Globus pallidus (tissue), 1 donor: ENCODE results near the gene HLA-DQB1.
"Not testable (repeated sequence)": the region's sequence is repeated elsewhere in the genome, so short reads cannot be mapped to it uniquely, and the experiment has no call there.

Experiments used
- DNase-seq: peaks from one replicate; pipeline ENCODE4 v3.0.0-alpha.2; 2015; ENCODE audit warnings: low spot score

Gene HLA-DQB1

GRCh38 chr6:32662099-32662498 is 4.4 kb downstream of the HLA-DQB1 start:
- DNase-seq, result no peak

- no peak for DNase-seq
Measured at GRCh38 chr6:32659856-32660595, 6.4 kb downstream of the HLA-DQB1 start.

- DNase-seq, result no peak
Measured at GRCh38 chr6:32658268-32658897, 8.1 kb downstream of the HLA-DQB1 start.

- DNase-seq, result not testable (repeated sequence)
Measured at GRCh38 chr6:32657819-32658218, 8.6 kb downstream of the HLA-DQB1 start.

GRCh38 chr6:32657329-32657728 is 9.1 kb downstream of the HLA-DQB1 start:
- DNase-seq, result not testable (repeated sequence)

GRCh38 chr6:32655203-32655710 is 11.2 kb downstream of the HLA-DQB1 start:
- no peak for DNase-seq

- DNase-seq, result no peak
Measured at GRCh38 chr6:32645047-32645703, 21.3 kb downstream of the HLA-DQB1 start.

- no peak for DNase-seq
Measured at GRCh38 chr6:32643904-32644303, 22.6 kb downstream of the HLA-DQB1 start.

GRCh38 chr6:32642720-32643106 is 23.7 kb downstream of the HLA-DQB1 start:
- no peak for DNase-seq

GRCh38 chr6:32641785-32642719 is 24.4 kb downstream of the HLA-DQB1 start:
- DNase-seq, result not testable (repeated sequence)

GRCh38 chr6:32641122-32641521 is 25.3 kb downstream of the HLA-DQB1 start:
- no peak for DNase-seq

GRCh38 chr6:32639440-32640394 is 26.7 kb downstream of the HLA-DQB1 start:
- DNase-seq, result no peak

- no peak for DNase-seq
Measured at GRCh38 chr6:32638532-32639219, 27.8 kb downstream of the HLA-DQB1 start.

- no peak for DNase-seq
Measured at GRCh38 chr6:32637883-32638282, 28.6 kb downstream of the HLA-DQB1 start.

GRCh38 chr6:32637219-32637880 is 29.1 kb downstream of the HLA-DQB1 start, which contains the start of gene HLA-DQA1:
HLA-DQA1 (plus strand) TSS chr6:32637406; CDS start chr6:32637459, 53 bp downstream.
- DNase-seq, result peak; percentile 45

- no peak for DNase-seq
Measured at GRCh38 chr6:32635526-32636123, 30.8 kb downstream of the HLA-DQB1 start.

GRCh38 chr6:32629793-32630192 is 36.7 kb downstream of the HLA-DQB1 start:
- DNase-seq, result not testable (repeated sequence)

- no peak for DNase-seq
Measured at GRCh38 chr6:32627831-32628230, 38.6 kb downstream of the HLA-DQB1 start.

- no peak for DNase-seq
Measured at GRCh38 chr6:32627249-32627648, 39.2 kb downstream of the HLA-DQB1 start.
